Activated naive CD4-positive, alpha-beta T cell treated with anti-CD3 and anti-CD28 coated beads, Interleukin-2, amount 50 U/mL, for 16 hours (primary cell): ENCODE measurements around the gene DSCAML1.
"Not testable (repeated sequence)": the region's sequence is repeated elsewhere in the genome, so short reads cannot be mapped to it uniquely, and the experiment has no call there.

Source experiments
- DNase-seq: peaks from one replicate; pipeline ENCODE4 v3.0.0-alpha.2; 2020

The DSCAML1 gene

GRCh38 chr11:117817368-117818040 lies 20.5 kb upstream of the DSCAML1 start:
- DNase-seq, result peak; percentile 85

- no peak for DNase-seq
Observed at GRCh38 chr11:117816846-117817367, 19.9 kb upstream of the DSCAML1 start.

GRCh38 chr11:117816151-117816741 lies 19.2 kb upstream of the DSCAML1 start:
- no peak for DNase-seq

GRCh38 chr11:117815262-117815803 lies 18.3 kb upstream of the DSCAML1 start:
- peak; percentile 64 for DNase-seq

GRCh38 chr11:117814766-117815261 lies 17.8 kb upstream of the DSCAML1 start:
- peak; percentile 65 for DNase-seq

GRCh38 chr11:117814204-117814765 lies 17.3 kb upstream of the DSCAML1 start:
- no peak for DNase-seq

GRCh38 chr11:117810056-117810451 lies 13.0 kb upstream of the DSCAML1 start:
- DNase-seq, result not testable (repeated sequence)

GRCh38 chr11:117809236-117810055 lies 12.4 kb upstream of the DSCAML1 start:
- DNase-seq, result no peak

GRCh38 chr11:117808784-117809183 lies 11.8 kb upstream of the DSCAML1 start:
- DNase-seq, result no peak

GRCh38 chr11:117807482-117808327 lies 10.7 kb upstream of the DSCAML1 start:
- DNase-seq, result peak; percentile 77

GRCh38 chr11:117806846-117807245 lies 9.8 kb upstream of the DSCAML1 start:
- no peak for DNase-seq

GRCh38 chr11:117805045-117805444 lies 8.0 kb upstream of the DSCAML1 start:
- no peak for DNase-seq

GRCh38 chr11:117803896-117804295 lies 6.9 kb upstream of the DSCAML1 start:
- DNase-seq, result no peak

GRCh38 chr11:117799634-117800033 lies 2.6 kb upstream of the DSCAML1 start:
- no peak for DNase-seq

- DNase-seq, result no peak
Observed at GRCh38 chr11:117796456-117796871, 552 bp downstream of the DSCAML1 start.

- no peak for DNase-seq
Observed at GRCh38 chr11:117795638-117796455, 1.2 kb downstream of the DSCAML1 start.

- no peak for DNase-seq
Observed at GRCh38 chr11:117794772-117795629, 2.0 kb downstream of the DSCAML1 start.

GRCh38 chr11:117794135-117794534 lies 2.9 kb downstream of the DSCAML1 start:
- DNase-seq, result no peak

- no peak for DNase-seq
Observed at GRCh38 chr11:117793583-117793982, 3.4 kb downstream of the DSCAML1 start.

GRCh38 chr11:117792992-117793391 lies 4.0 kb downstream of the DSCAML1 start:
- no peak for DNase-seq
